Activated CD4-positive, alpha-beta T cell treated with anti-CD3 and anti-CD28 coated beads, Interleukin-2, amount 50 U/mL, for 16 hours (primary cell): ENCODE results near the gene SHBG.
"Not testable (repeated sequence)": the region's sequence is repeated elsewhere in the genome, so short reads cannot be mapped to it uniquely, and the experiment has no call there.

ENCODE experiments used
- DNase-seq: peaks from one replicate; pipeline ENCODE4 v3.0.0-alpha.2; 2020

SHBG gene

DNA sequence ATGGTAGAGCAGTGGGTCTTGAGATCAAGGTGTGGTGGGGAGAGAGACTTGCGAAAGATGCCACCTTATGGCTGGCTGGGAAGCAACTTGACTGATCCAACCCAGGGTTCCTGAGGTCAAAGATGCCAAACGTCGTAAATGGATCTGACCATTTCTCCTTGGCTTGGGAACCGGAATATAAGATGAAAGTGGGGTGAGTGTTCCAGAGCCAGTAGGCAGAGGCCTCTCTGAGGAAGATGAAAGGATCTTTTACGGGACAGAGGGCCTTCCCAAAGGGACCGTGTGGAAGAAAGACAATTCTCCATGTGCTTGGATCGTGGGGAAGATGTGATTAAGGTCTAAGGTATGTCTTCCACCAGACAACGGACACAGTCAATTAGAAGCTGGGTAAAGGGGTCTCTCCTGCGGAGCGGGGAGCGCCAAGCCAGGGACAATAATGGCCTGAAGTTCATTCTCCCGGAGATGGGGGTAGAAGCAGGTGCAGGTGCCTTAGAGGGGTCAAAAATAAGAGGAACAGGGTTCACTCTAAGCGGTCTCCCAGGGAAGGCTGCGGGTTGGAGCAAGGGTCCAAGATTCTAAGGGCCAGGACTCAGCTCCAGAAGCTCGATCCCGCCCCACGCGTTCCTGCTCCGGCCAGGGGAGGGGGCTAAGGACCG is 16.0 kb upstream of the SHBG start:
- peak; percentile 12 for DNase-seq

GRCh38 chr17:7614425-7615264 is 15.3 kb upstream of the SHBG start, which contains the start of gene FXR2:
Gene FXR2, minus strand, starts transcription at chr17:7614897. Its CDS starts 365 bp downstream, at chr17:7614532.
- peak; percentile 100 for DNase-seq

DNA sequence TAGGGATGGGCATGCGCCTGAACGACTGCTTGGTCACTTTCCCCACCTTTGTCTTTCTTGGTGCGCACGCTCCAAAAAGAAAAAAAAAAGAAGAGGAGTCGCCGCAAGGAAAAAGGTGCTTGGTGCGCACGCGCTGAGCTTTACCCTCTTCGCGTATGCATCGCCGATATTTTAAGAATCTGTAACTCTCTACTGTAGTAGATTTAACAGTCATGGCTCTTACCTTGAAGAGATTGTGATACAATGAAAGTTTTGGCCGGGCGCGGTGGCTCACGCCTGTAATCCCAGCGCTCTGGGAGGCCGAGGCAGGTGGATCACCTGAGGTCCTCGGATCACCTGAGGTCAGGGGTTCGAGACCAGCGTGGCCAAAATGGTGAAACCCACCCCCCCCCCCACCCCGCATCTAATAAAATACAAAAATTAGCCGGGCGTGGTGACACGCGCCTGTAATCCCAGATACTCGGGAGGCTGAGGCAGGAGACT is 14.6 kb upstream of the SHBG start:
- DNase-seq, result no peak

DNA sequence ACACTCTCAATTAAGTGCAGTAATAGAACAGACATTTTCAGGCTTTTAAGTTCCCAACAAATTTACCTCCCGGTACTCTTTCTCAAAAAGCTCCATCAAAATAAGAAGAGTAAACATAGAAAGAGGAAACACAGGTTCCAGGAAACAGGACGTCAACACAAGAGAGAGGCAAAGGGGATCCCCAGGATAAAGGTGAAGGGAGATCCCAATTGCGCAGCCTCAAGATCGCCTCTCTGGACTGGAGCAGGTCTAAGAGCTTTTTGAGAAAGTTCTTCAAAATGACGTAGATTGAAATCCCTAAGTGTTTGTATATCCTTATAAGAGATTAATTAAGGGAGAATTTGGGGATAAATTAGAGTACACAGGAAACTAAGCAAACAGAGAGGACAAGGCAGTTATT is 11.3 kb upstream of the SHBG start:
- DNase-seq, result no peak

DNA sequence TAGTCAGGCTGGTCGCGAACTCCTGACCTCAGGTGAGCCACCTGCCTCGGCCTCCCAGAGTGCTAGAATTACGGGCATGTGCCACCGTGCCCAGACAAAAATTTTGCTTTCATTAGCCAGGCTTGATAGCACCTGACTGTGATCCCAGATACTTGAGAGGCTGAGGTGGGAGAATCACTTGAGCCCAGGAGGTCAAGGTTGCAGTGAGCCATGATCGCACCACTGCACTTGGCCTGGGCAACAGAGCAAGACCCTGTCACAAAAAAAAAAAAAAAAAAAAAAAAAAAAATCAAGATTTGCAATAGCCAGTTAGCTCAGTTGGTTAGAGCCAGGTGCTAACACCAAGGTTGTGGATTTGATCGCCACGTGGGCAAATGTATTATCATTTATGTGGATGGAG is 9.1 kb upstream of the SHBG start:
- DNase-seq, result no peak

DNA sequence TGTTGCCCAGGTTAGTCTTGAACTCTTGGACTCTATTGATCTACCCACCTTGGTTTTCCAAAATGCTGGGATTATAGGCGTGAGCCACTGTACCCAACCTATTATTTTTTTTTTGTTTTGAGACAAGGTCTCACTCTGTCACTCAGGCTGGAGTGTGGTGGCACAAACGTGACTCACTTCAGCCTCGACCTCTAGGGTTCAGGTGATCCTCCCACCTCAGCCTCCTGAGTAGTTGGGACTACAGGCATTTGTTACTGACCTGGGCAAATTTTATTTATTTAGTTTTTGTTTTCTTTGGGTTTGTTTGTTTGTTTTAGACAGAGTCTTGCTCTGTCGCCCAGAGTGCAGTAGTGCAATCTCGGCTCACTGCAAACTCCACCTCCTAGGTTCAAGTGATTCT is 6.3 kb upstream of the SHBG start:
- no peak for DNase-seq

DNA sequence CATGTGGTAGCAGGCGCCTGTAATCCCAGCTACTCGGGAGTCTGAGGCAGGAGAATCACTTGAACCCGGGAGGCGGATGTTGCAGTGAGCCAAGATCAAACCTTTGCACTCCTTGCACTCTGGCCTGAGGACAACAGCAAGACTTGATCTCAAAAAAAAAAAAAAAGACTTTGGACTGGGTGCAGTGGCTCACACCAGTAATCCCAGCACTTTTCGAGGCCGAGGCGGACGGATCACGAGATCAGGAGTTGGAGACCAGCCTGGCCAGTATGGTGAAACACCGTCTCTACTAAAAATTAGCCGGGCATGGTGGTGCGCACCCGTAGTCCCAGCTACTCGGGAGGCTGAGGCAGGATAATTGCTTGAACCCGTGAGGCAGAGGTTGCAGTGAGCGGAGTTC is 4.2 kb upstream of the SHBG start:
- DNase-seq, result not testable (repeated sequence)

GRCh38 chr17:7626307-7626706 is 3.6 kb upstream of the SHBG start:
- no peak for DNase-seq

- DNase-seq, result no peak
These were observed 3.0 kb upstream of the SHBG start for GRCh38 chr17:7626956-7627249.

DNA sequence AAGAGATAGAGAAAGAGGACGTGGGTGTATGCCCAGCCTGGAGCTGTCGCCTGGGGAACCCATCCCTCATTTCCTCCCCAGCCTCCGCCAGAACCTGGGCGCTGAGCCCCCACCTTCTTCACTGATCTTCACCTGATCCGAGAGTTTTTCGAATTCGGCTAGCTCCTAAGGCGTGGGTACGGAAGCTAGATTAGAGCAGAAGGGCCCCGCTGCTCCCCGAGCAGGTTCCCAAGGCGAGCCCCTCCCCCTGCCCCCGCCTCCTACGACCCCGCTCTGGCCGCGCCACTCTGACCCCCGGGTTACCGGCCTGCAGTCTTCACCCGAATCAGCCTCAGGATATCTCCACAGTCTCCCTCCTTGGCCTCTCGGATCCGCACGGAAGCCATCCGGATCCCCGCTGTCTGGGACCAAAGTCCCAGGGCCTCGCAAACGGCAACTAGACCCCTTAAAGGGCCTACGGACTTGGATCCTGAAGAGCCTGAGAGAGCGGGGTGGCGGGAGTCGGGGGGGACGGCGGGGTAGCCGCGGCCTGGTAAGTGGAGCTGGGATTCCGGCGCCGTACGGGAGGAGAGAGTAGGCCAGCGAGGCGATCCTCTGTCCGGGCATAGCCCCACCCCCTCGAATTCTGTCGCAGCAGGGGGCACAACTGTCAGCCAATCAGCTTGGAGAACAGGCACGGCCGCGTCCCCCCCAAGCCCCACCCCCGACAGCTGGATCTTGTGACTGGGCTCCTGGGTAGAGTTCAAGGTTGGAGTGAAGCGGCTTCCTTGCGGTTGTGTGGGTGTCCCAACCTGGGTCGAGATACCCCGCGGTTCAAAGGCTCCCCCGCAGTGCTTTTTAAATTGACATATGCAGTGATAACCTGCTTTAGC is 2.4 kb upstream of the SHBG start, which contains the start of gene SAT2:
Gene SAT2 (minus strand): TSS at position 572 of the 872 bp plus-strand sequence. CDS start 186 bp downstream, at position 386.
- DNase-seq, result peak; percentile 91

DNA sequence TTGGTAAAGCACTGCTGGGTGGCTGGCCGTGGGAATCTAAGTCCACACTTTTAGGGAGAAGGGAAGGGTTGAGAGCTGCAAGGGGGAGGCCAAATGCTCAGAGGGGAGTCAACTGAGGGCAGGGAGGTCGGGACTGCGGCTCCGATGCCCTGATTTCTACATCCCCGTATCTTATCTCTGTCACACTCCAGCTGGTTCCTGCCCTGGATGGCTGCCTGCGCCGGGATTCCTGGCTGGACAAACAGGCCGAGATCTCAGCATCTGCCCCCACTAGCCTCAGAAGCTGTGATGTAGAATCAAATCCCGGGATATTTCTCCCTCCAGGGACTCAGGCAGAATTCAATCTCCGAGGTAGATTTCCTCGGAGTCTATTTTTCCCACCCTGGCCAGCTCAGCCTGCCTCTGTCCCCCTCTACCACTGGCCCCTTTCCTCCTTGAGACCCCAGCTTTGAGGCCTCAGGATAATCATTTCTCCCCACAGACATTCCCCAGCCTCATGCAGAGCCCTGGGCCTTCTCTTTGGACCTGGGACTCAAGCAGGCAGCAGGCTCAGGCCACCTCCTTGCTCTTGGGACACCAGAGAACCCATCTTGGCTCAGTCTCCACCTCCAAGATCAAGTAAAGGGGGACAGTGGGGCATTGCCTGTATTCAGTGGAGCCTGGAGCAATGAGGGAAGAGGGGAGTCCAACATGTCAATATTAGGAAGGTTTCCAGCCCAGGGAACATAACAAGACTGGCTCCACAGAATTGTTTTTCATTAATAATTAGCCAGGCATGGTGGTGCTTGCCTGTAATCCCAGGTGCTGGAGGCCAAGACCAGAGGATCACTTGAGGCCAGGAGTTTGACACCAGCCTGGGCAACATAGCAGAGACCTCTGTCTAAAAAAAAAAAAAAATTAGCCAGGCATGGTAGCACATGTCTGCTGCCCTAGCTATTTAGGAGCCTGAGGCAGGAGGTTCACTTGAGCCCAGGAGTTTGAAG is 1.8 kb downstream of the SHBG start:
- no peak for DNase-seq

DNA sequence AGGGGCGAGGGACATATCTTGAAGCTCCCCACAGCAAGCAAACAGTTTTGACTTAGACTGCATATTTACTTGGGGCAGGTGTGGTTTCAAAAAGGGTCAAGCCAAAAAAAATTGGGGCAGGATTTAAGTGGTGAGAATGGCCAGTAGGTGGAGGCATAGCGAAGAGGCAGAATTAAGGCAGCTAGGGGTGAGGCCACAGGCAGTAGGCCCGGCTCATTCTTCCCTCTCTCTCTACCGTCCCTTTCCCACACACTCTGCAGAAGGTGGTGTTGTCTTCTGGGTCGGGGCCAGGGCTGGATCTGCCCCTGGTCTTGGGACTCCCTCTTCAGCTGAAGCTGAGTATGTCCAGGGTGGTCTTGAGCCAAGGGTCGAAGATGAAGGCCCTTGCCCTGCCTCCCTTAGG is 2.6 kb downstream of the SHBG start:
- DNase-seq, result peak; percentile 46

- DNase-seq, result no peak
These were observed 3.2 kb downstream of the SHBG start for GRCh38 chr17:7633093-7633492.

GRCh38 chr17:7634384-7634783 is 4.4 kb downstream of the SHBG start:
- no peak for DNase-seq

- DNase-seq, result no peak
These were observed 6.2 kb downstream of the SHBG start for GRCh38 chr17:7636163-7636562.

GRCh38 chr17:7640783-7641182 is 10.8 kb downstream of the SHBG start:
- no peak for DNase-seq

GRCh38 chr17:7641635-7642034 is 11.7 kb downstream of the SHBG start:
- DNase-seq, result peak; percentile 8

DNA sequence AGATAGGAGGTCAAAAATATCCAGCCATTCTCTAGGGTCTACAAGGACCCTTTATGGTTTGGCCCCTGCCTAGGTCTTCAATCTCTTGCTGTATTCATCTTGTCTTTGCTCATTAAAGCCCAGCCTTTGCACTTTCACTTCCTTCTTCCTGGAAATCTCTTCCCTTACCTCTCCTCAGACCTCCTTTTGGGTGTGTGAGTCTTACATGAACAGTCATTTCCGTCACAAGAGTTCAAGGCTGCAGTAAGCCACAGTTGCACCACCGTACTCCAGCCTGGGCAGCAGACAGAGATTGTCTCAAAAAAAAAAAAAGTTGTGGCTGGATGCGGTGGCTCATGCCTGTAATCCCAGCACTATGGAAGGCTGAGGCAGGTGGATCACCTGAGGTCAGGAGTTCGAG is 14.8 kb downstream of the SHBG start:
- peak; percentile 43 for DNase-seq

GRCh38 chr17:7646457-7646856 is 16.5 kb downstream of the SHBG start:
- no peak for DNase-seq

- DNase-seq, result no peak
These were observed 17.1 kb downstream of the SHBG start for GRCh38 chr17:7647018-7647417.

DNA sequence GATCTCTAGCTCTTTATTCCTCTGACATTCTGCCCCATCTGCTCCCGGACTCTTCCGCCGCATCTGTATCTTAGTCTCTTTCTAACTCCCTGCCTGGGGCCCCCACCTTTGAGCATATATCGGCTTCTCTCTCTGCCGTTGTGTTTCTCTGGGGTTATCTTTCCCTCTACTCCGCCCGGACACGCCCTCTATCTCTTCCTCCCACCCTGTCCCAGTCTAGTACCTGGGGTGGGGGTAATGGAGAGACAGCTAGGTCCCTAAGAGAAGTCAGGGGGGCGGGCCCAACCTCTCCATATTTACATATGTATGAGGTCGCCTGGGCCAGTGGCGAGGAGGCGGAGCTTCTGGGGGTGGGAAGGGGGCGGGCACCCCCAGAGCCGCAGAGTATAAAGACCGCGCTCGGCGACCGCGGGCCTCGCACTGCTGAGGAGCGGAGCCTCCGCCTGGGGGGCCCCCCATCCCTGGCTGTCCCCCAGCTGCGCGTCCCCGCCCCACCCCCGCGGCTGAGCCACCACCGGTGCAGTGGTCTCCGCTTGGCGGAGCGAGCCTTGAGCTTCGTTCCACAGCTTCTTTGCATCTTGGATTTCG is 20.7 kb downstream of the SHBG start, which contains the start of gene ATP1B2:
Gene ATP1B2 (plus strand): TSS at position 418 of the 588 bp plus-strand sequence. CDS start 593 bp downstream, outside the sequence.
- peak; percentile 37 for DNase-seq
